K562 (cell line): Measurements from ENCODE around the gene MAGI1. TPM values are rescaled to one million over a fixed set of nuclear protein-coding genes. Genes with fewer than 3 reads are reported as not detected.

Experiments
- ATAC-seq: fragments of 200-7000 bp; cut with Tn5 transposase; 3 replicates; pipeline ENCODE4 v1.9.1; 2020; ENCODE audit warnings: moderate library complexity
- BruUV-seq: library from RNA; stranded (reverse); fragments of 400-500 nt; replicated peaks from 2 replicates; lab custom pipeline; 2021; lab: Mats Ljungman, UMichigan
- CTCF ChIA-PET: fragments of 300-600 bp; formaldehyde crosslinking; extraction: SDS; loops from one replicate; lab custom pipeline; 2021; ENCODE audit warnings: low intra/inter-chr PET ratio; lab: Yijun Ruan, JAX
- POLR2A ChIA-PET: fragments of 300-600, 350-650 bp; sonication (Branson Sonifier 250); formaldehyde crosslinking; extraction: SDS; loops from one replicate; lab custom pipeline; 2021; ENCODE audit warnings: antibody characterized with exemption, inconsistent platforms; lab: Yijun Ruan, JAX
- DNase-seq, 4 experiments: peaks; one replicate each; pipeline versions ENCODE4 v3.0.0 to v3.0.0-alpha.2; 2011 to 2018; ENCODE audit warnings: low spot score in 3 of 4, mixed read lengths in 3 of 4; ENCODE audit errors: extremely low read depth in 1 of 4
- FAIRE-seq: peaks from 2 replicates; lab custom pipeline; 2011; peaks lifted over from hg19 to GRCh38; lab: Jason Lieb, UNC
- H2AFZ ChIP-seq: 2 replicates; pipeline ENCODE4 v1.6.0; 2011; ENCODE audit warnings: low read depth, low read length, control low read depth, inconsistent platforms
- H3K27ac ChIP-seq: fragments of 200-600 bp; 3 replicates; pipeline ENCODE4 v1.8.0; 2011; ENCODE audit warnings: low read depth, mild to moderate bottlenecking, control low read depth, inconsistent platforms, low read length, moderate library complexity, mixed read lengths; ENCODE audit errors: extremely low read depth
- H3K27me3 ChIP-seq, 2 experiments: fragments of 300-600 bp in 1 of 2; 2 replicates in 1 of 2; 3 replicates in 1 of 2; pipeline versions ENCODE4 v1.6.0 to v1.8.0; 2011; ENCODE audit warnings: inconsistent platforms in 2 of 2, low read length in 2 of 2, mild to moderate bottlenecking in 1 of 2, mixed read lengths in 1 of 2, moderate library complexity in 1 of 2; ENCODE audit not compliant: control insufficient read depth in 2 of 2, insufficient read depth in 2 of 2
- H3K36me3 ChIP-seq: fragments of 300-600 bp; 3 replicates; pipeline ENCODE4 v1.8.0; 2011; ENCODE audit warnings: mild to moderate bottlenecking, low read length, inconsistent platforms; ENCODE audit not compliant: control insufficient read depth, insufficient read depth
- H3K4me1 ChIP-seq, 2 experiments: fragments of 200-600 bp in 1 of 2; replicated peaks in 1 of 2; 2 replicates in 1 of 2; 3 replicates in 1 of 2; pipeline versions ENCODE4 v1.5.1 to v1.8.0; 2011; ENCODE audit warnings: inconsistent platforms in 2 of 2, low read length in 2 of 2, mild to moderate bottlenecking in 1 of 2, mixed read lengths in 1 of 2, moderate library complexity in 1 of 2; ENCODE audit not compliant: control insufficient read depth in 2 of 2, insufficient read depth in 2 of 2
- H3K4me2 ChIP-seq: 2 replicates; pipeline ENCODE4 v1.6.1; 2011; ENCODE audit warnings: low read length, control low read depth, inconsistent platforms, mixed read lengths; ENCODE audit not compliant: insufficient read depth
- H3K4me3 ChIP-seq: fragments of 200-600 bp; sonication (generic), shearing (Covaris generic); 2 replicates; pipeline ENCODE4 v1.5.1; 2016; ENCODE audit warnings: control low read depth, inconsistent platforms
- H3K79me2 ChIP-seq: fragments of 200-600 bp; 3 replicates; pipeline ENCODE4 v1.8.0; 2011; ENCODE audit warnings: low read length, inconsistent platforms; ENCODE audit not compliant: control insufficient read depth, insufficient read depth
- H3K9ac ChIP-seq, 2 experiments: 2 replicates each; pipeline versions ENCODE4 v1.6.0 to v1.6.1; 2011; ENCODE audit warnings: low read depth in 2 of 2, low read length in 2 of 2, control low read depth in 1 of 2, inconsistent platforms in 1 of 2, mild to moderate bottlenecking in 1 of 2, mixed read lengths in 1 of 2; ENCODE audit not compliant: insufficient read depth in 1 of 2
- H3K9me1 ChIP-seq: one replicate; pipeline ENCODE4 v1.6.0; 2011; ENCODE audit warnings: inconsistent platforms, mild to moderate bottlenecking, low read length, moderate library complexity; ENCODE audit not compliant: control insufficient read depth, insufficient read depth
- H3K9me3 ChIP-seq: replicated peaks from 2 replicates; pipeline ENCODE4 v1.5.1; 2011; ENCODE audit warnings: low read depth, low read length, inconsistent platforms; ENCODE audit not compliant: control insufficient read depth, insufficient read depth
- H4K20me1 ChIP-seq: replicated peaks from 2 replicates; pipeline ENCODE4 v1.6.1; 2011; ENCODE audit warnings: low read length, inconsistent platforms, mixed read lengths; ENCODE audit not compliant: control insufficient read depth, insufficient read depth
- HDAC3 ChIP-seq: fragments of 450-650 bp; IDR thresholded peaks from 2 replicates; pipeline ENCODE4 v1.6.1; 2018; ENCODE audit warnings: borderline replicate concordance, mild to moderate bottlenecking, moderate library complexity; ENCODE audit not compliant: partially characterized antibody
- NR2C2 ChIP-seq, 2 experiments: fragments of 200-800 bp in 1 of 2; sonication (Bioruptor generic) in 1 of 2; sonication (generic) in 1 of 2; formaldehyde crosslinking in 1 of 2; IDR thresholded peaks; 2 replicates each; pipeline versions ENCODE4 v1.6.1 to v1.8.0; 2016 to 2022; ENCODE audit warnings: mild to moderate bottlenecking in 1 of 2, missing compliant biosample characterization in 1 of 2, missing genetic modification characterization in 1 of 2, missing genetic modification reagents in 1 of 2
- SPI1 ChIP-seq: IDR thresholded peaks from 2 replicates; pipeline ENCODE4 v1.6.1; 2011; ENCODE audit warnings: low read depth, low read length, control low read depth, borderline replicate concordance
- ZNF197 ChIP-seq: fragments of 200-800 bp; sonication (Bioruptor generic); IDR thresholded peaks from 2 replicates; pipeline ENCODE4 v1.6.1; 2016; ENCODE audit warnings: low read depth, missing genetic modification characterization, missing compliant biosample characterization
- in situ Hi-C: fragments of 300-500 bp; cut with MboI; formaldehyde crosslinking; loops from 4 replicates; pipeline ENCODE4 v1.15.0; 2018; ENCODE audit warnings: inconsistent platforms, mixed read lengths
- intact Hi-C: fragments of 100-400 bp; cut with micrococcal nuclease; formaldehyde crosslinking; loops from 2 replicates; pipeline ENCODE4 v1.14.2; 2022
- polyA plus RNA-seq, 8 experiments: library from polyadenylated mRNA; depleted of rRNA in 4 of 8; stranded (reverse) in 5 of 8; unstranded in 3 of 8; fragments of >200 nt; fragmentation: Nextera tagmentation in 2 of 8; fragmentation: Illumina TruSeq in 1 of 8; extraction: Ambion mirVana in 2 of 8; extraction: Trizol in 1 of 8; gene quantifications; 2 replicates each; pipeline versions ENCODE4 v1.2.1 to v1.2.3, GENCODE V29; 2011 to 2014; ENCODE audit warnings: inconsistent platforms in 1 of 8, missing spikeins in 1 of 8
- total RNA-seq, 7 experiments: library from RNA; depleted of rRNA in 6 of 7; stranded (reverse); fragments of >200 nt in 6 of 7; fragmentation: Illumina TruSeq in 2 of 7; extraction: Trizol in 2 of 7; gene quantifications; 2 replicates each; pipeline versions ENCODE4 v1.2.1 to v1.2.3, GENCODE V29; 2011 to 2021; ENCODE audit warnings: low replicate concordance in 1 of 7
- TF ChIP-seq, protein P1 (sequence below): fragments of 250-450 bp; sonication (Bioruptor Pico); IDR thresholded peaks from 2 replicates; pipeline ENCODE4 v1.8.0; 2022; ENCODE audit warnings: moderate library complexity, mild to moderate bottlenecking, inconsistent platforms
- TF ChIP-seq, protein P2 (sequence below), 2 experiments: fragments of 450-650 bp in 1 of 2; sonication (generic) in 1 of 2; formaldehyde crosslinking; conservative IDR thresholded peaks; 2 replicates each; pipeline versions ENCODE4 v1.4.0 to v1.8.1; 2020 to 2022; ENCODE audit warnings: mild to moderate bottlenecking in 1 of 2, missing genetic modification reagents in 1 of 2

Gene MAGI1
- total and polyA plus RNA-seq, 9 of the 15 experiments (the other 6 are each of a cell fraction or from before 2014, with no cell fraction given) = 7.8 to 59.4 (median 43.2) TPM

DNA sequence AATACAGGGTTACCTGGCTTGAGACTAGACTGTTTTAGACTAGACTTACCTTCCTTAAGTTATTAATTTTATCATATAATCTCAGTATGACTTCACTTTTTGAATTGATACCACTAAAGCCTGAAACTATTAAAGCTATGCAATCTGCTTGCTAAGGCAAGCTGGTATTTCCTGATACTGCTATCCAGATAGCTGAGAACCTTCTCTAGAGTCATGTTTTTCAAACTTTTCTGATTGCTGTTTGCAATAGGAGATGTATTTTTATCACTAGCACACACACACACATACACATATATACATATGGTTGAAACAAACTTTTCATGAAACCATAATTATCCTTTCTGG is 9.3 kb upstream of the MAGI1 start:
- TF ChIP-seq ZNF197 (CRISPR knock-in tag) (no peak), SPI1 (no peak), NR2C2 (CRISPR knock-in tag; IDR thresholded peaks at IDR 0.05) (no peak), NR2C2 (tag; IDR thresholded peaks at IDR 0.05) (no peak), HDAC3 (no peak)
- TF ChIP-seq, protein P1, sequence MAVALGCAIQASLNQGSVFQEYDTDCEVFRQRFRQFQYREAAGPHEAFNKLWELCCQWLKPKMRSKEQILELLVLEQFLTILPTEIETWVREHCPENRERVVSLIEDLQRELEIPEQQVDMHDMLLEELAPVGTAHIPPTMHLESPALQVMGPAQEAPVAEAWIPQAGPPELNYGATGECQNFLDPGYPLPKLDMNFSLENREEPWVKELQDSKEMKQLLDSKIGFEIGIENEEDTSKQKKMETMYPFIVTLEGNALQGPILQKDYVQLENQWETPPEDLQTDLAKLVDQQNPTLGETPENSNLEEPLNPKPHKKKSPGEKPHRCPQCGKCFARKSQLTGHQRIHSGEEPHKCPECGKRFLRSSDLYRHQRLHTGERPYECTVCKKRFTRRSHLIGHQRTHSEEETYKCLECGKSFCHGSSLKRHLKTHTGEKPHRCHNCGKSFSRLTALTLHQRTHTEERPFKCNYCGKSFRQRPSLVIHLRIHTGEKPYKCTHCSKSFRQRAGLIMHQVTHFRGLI = no peak
- TF ChIP-seq, protein P2, sequence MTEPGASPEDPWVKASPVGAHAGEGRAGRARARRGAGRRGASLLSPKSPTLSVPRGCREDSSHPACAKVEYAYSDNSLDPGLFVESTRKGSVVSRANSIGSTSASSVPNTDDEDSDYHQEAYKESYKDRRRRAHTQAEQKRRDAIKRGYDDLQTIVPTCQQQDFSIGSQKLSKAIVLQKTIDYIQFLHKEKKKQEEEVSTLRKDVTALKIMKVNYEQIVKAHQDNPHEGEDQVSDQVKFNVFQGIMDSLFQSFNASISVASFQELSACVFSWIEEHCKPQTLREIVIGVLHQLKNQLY (CRISPR knock-in tag; conservative IDR thresholded peaks at IDR 0.05) = no peak
- TF ChIP-seq, all 486 proteins: peak for 0
- intact Hi-C loops = no loop called here
- Histone ChIP-seq H3K4me2 (no peak overlapping the region), H3K9ac (no peak overlapping the region), H3K4me1 (no peaks in the 10 kb centered on the region), H3K79me2 (no peaks in the 10 kb centered on the region), H4K20me1 (no peaks in the 10 kb centered on the region), H3K9me1 (no peaks in the 10 kb centered on the region), H3K27me3 (no peaks in the 10 kb centered on the region), H3K4me3 (no peak overlapping the region), H3K9me3 (no peaks in the 10 kb centered on the region), H2AFZ (no peak overlapping the region), H3K27ac (no peak overlapping the region), H3K36me3 (no peaks in the 10 kb centered on the region)
- ATAC-seq = no peak
- ChIA-PET CTCF (no interaction called here), POLR2A (no interaction called here)
- no peak for DNase-seq
- in situ Hi-C loops = no loop called here
- FAIRE-seq = no peak
- no TSS peak for BruUV-seq
